Calu3 (cell line): ENCODE data around the gene TNFSF15. TPM values are rescaled to one million over a fixed set of nuclear protein-coding genes. Genes with fewer than 3 reads are reported as not detected.

Experiments
- total RNA-seq: library from RNA; stranded (reverse); gene quantifications from 2 replicates; pipeline ENCODE4 v1.2.3, GENCODE V29; 2022

The TNFSF15 gene
- total RNA-seq, 1 experiment from 2014 or later, result 4.9 TPM

Other genes starting within 250 kb of the TNFSF15 start
- gene ATP6V1G1, start 218.3 kb downstream of the TNFSF15 start, total RNA-seq, result 50.1 and 59.5 TPM in 2 replicates
- 6.2 and 7.0 TPM in 2 replicates for gene TMEM268, start 194.7 kb downstream of the TNFSF15 start, total RNA-seq
- not detected in 2 replicates for gene TEX53, start 148.2 kb downstream of the TNFSF15 start, total RNA-seq
- gene TEX48, start 123.8 kb downstream of the TNFSF15 start, total RNA-seq, result not detected in 2 replicates
- not detected in 2 replicates for gene TNFSF8, start 124.6 kb upstream of the TNFSF15 start, total RNA-seq